ELF-1 (cell line): ENCODE measurements around the gene TAF11L3.
"Not testable (repeated sequence)": the region's sequence is repeated elsewhere in the genome, so short reads cannot be mapped to it uniquely, and the experiment has no call there.

Experiments used
- DNase-seq: peaks from one replicate; pipeline ENCODE4 v3.0.0-alpha.2; 2016; ENCODE audit warnings: low read depth, low spot score

TAF11L3 gene

DNA sequence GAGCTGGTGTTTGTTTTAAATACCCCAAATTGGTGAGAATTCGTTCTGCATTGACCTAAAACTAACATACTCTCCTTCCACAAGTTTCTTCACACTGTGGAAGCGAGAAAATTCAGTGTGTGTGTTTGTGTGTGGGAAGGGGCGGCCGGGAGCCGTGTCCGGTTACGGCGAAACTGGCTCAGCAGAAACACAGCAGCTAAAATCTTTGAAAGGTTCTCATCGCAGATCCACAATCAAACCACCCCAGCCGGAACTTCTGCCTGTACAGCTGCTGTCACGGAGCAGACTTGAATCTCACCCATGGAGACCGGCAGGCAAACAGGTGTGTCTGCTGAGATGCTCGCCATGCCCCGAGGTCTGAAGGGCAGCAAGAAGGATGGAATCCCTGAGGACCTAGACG, at the start of gene TAF11L3:
Gene TAF11L3 (plus strand): TSS at position 301 of the 400 bp plus-strand sequence.
- not testable (repeated sequence) for DNase-seq

DNA sequence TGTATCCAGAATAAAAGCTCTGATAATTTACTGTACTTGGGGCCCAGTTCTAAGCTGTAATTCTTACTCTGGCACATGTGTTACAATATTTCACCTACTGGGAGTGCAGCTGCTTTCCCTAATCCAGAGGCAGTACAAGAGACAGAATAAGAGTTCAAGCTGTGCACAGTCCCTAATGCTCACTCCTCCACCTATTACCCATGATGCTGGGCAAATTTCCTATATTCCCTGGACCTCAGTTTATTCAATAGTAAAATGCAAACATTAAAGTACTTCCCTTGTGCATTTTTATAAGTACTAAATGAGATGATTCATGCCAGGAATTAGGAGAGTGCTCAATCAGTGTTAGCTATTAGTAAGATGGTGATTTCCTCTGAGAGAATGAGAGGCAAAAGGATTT, 48.1 kb upstream of the TAF11L3 start:
- DNase-seq, result no peak

DNA sequence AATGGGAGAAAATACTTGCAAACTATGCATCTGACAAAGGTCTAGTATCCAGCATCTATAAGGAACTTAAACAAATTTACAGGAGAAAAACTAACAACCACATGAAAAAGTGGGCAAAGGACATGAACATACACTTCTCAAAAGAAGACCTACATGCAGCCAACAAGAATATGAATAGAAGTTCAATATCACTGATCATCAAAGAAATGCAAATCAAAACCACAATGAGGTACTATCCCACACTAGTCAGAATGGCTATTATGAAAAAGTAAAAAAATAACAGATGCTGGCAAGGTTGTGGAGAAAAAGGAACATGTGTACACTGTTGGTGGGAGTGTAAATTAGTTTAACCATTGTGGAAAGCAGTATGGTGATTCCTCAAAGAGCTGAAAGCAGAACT, 43.1 kb upstream of the TAF11L3 start:
- not testable (repeated sequence) for DNase-seq

DNA sequence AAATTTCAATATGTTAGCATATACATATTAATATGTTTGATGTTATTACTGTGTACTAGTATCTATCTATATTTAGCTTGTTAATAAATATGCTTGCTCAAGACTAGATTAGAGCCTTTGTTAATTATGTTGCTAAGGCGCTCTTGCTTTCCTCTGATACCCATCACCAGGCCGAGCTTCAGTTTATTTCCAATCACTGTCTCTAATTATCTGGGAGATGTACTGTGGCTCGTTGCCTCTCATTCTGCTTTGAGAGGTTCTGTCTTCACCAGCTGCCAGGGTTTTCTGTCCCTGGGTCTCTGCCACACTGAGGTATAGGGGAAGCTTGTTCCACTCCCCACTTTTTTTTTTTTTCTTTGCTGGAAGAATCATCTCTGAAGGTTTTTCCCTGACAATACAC, 41.1 kb upstream of the TAF11L3 start:
- DNase-seq, result no peak

DNA sequence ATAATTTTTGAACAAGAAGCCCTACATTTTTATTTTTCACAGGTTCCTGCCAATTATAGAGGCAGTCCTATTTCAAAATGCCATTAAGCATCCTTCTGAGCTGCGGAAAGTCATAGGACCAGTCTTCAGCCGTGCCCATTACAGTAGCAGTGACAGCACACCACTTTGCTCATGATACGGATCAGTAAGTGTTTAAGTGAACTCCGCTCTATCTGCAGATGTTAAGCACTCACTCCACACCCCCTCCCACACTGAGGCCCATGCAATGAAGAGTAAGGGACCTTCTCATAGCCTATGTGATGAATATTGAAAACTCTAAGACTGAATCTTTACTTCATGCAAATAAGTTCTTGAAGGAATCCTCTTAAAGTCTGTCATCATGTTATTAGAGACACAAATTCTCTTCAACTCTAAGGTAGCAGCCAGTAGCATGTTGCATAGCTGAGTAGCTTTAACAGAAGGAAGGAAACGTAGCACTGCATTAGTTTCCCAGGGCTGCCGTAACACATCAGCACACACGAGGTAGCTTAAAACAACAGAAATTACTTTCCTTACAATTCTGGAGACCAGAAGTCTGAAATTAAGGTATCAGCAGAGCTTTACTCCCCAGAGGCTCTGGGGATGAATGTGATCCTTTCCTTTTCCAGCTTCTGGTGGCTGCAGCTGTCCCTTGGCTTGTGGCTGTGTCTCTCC, 40.4 kb upstream of the TAF11L3 start:
- no peak for DNase-seq

DNA sequence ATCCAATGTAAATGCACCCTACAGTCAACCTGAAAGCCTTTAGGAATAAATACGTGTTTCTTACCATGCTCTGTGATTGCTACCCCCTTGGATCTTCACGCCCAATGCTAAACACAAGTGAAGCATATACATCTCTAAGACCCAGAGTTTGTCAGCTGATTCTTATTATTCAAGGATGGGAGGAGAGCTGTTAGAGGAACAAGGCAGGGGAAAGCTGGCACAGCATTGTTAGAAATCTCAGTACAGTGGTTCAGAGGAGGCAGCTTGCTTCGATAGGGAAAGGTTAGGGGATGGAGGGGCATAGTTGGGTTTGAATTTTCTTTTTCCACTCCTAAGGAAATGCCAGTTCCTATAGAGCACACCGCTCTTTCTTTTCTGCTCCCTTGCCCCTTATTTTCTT, 36.8 kb upstream of the TAF11L3 start:
- DNase-seq, result no peak

DNA sequence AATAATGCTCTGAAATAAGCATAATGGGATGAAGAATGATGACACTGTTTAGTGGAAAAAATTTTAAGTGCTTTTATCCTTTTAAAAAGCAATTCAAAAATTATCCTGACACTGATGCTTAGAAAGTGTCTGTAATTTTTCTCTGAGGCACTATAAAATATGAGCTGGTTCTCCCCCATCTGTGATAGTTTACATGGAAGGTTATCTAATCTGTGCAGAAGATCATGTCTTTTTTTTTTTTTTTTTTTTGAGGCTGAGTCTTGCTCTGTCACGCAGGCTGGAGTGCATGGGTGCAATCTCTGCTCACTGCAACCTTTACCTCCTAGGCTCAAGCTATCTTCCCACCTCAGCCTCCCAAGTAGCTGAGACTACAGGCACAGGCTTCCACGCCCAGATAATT, 35.4 kb upstream of the TAF11L3 start:
- DNase-seq, result no peak

DNA sequence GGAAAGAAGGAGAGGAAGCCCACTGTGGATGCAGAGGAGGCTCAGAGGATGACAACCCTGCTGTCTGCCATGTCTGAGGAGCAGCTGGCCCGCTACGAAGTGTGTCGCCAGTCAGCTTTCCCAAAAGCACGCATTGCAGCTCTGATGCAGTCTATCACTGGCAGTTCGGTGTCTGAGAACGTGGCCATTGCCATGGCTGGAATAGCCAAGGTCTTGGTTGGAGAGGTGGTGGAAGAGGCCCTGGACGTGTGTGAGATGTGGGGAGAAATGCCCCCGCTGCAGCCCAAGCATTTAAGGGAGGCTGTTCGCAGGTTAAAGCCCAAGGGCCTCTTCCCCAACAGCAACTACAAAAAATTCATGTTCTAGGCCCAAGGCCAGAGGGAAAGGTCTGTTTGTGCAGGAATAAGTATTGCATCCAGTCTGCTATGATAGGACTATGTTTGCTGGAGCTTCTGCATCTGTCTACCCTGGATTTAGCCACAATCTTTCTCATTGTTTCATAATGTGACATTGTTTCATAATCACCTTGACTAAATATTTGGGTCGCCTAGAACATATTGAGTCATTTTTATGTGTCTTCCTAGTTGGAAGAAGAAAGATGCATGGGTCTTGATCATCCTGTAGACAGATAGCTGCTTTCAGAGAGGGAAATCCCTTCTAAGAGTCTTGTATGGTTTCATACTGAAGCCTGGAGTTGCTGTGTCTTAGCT, 31.5 kb upstream of the TAF11L3 start:
- not testable (repeated sequence) for DNase-seq

DNA sequence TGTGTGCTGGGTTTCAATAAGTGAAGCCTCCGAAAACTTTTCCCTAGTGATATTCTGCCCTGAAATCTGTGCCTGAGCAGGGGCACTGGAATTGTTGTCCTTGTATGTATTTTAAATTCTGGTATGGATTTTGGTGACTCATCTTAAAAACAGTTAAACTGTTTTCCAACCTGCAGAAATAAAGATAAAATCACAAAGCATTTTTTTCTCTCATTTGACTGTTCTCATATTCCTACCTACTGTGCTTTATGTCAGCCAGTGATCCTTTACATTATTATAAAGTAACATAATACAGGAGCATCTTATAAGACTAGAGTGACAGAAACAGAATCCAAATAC, 31.0 kb upstream of the TAF11L3 start:
- DNase-seq, result no peak

DNA sequence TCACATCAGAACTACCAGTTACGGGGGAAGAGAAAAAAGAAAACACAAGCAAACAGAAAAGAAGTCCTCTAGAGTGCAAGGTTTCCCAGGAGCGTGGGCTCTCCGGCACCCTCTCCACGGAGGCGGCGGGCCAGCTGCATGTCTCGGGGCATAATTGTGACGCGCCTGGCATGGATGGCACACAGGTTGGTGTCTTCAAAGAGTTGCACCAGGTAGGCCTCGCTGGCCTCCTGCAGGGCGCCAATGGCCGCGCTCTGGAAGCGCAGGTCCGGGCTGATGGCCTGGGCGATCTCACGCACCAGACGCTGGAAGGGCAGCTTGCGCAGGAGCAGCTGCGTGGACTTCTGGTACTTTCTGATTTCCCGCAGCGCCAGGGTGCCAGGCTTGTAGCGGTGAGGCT, 26.9 kb upstream of the TAF11L3 start:
- DNase-seq, result not testable (repeated sequence)

DNA sequence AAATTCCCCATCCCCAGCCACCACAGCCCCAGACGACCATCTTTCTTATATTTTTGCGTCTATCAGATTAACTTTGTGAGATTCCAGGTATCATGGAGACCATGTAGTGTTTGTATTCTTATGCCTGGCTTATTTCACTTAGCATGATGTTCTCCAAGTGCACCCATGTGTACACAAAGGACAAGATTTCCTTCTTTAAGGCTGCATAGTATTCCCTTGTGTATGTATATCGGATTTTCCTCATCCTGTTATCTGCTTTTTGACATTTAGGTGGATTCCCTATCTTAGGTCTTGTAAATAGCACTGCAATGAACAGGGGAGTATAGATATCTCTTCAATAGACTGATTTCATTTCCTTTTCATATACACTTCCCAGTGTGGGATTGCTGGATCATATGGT, 25.4 kb upstream of the TAF11L3 start:
- no peak for DNase-seq

DNA sequence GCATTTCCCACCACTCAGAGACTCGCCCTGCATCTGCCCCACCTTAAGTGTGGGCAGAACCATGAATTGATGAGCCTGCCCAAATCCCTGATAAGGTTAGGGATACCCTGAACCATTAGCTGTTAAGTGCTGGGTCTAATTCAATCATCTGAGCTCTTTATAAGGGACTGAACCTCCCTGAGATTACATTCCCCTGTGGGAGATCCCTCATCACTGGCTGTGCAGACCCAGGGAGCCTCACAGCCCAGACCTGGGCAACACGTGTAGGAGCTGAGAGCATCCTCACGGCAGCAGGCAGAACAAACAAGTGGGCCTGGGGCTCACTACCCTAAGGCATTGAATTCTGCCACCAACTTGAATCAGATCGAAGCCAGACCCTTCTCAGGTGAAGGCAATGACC, 20.7 kb upstream of the TAF11L3 start:
- DNase-seq, result no peak

DNA sequence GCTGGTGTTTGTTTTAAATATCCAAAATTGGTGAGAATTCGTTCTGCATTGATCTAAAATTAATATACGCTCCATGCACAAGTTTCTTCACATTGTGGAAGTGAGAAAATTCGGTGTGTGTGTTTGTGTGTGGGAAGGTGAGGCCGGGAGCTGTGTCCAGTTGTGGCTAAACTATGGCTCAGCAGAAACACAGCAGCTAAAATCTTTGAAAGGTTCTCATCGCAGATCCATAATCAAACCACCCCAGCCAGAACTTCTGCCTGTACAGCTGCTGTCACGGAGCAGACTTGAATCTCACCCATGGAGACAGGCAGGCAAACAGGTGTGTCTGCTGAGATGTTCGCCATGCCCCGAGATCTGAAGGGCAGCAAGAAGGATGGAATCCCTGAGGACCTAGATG, 20.2 kb upstream of the TAF11L3 start, which contains the start of gene TAF11L2:
Gene TAF11L2 (plus strand): TSS at position 301 of the 400 bp plus-strand sequence.
- DNase-seq, result not testable (repeated sequence)

DNA sequence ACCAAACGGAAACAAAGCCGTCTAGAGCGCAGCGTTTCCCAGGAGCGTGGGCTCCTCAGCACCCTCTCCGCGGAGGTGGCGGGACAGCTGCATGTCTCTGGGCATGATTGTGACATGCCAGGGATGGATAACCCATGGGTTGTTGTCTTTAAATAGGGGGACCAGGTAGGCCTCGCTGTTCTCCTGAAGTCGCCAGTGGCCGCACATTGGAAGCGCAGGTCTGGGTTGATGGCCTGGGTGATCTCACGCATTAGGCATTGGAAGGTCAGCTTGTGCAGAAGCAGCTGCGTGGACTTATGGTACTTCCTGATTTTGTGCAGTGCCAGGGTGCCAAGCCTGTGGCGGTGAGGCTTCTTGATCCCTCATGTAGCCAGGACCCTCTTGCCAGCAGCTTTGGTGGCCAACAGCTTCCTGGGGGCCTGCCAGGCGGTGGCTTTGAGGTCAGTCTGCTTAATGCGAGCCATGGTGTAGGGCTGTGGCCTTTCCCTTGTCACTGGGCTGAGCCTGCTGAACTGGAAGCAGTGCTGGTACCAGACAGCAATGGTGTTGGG, 6.3 kb upstream of the TAF11L3 start:
- DNase-seq, result no peak

DNA sequence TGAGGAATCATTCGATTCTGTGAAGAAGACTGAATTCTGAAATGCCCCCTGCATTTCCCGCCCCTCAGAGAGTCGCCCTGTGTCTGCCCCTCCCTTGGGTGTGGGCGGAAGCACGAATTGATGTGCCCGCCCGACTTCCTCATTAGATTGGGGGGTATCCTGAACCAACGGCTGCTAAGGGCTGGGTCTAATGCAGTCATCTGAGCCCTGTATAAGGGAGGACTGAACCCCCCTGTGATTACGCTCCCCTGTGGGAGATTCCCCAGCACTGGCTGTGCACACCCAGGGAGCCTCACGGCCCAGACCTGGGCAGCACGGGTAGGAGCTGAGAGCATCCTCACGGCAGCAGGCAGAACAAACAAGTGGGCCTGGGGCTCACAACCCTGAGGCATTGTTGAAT, 641 bp upstream of the TAF11L3 start:
- DNase-seq, result not testable (repeated sequence)

DNA sequence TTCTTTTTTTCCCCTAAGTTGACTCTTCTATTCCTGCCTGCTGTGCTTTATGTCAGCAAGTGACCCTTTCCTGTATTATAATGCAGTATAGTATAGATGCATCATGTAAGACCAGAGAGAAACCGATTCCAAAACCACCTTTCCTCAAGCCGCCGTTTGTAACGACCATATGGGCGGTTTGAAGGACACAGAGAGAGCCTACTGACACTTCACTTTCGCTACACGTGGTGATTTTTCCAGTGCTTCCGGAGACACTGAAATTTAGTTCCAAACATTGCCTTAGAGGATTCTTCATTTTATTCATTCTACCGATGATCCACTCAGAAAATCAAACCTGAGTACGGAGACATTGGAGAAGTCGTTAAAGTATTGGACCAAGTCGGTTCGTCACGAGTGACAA, 1.3 kb downstream of the TAF11L3 start:
- not testable (repeated sequence) for DNase-seq

DNA sequence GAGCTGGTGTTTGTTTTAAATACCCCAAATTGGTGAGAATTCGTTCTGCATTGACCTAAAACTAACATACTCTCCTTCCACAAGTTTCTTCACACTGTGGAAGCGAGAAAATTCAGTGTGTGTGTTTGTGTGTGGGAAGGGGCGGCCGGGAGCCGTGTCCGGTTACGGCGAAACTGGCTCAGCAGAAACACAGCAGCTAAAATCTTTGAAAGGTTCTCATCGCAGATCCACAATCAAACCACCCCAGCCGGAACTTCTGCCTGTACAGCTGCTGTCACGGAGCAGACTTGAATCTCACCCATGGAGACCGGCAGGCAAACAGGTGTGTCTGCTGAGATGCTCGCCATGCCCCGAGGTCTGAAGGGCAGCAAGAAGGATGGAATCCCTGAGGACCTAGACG, 3.3 kb downstream of the TAF11L3 start, which contains the start of gene TAF11L4:
Gene TAF11L4 (plus strand): TSS at position 301 of the 400 bp plus-strand sequence.
- DNase-seq, result not testable (repeated sequence)

DNA sequence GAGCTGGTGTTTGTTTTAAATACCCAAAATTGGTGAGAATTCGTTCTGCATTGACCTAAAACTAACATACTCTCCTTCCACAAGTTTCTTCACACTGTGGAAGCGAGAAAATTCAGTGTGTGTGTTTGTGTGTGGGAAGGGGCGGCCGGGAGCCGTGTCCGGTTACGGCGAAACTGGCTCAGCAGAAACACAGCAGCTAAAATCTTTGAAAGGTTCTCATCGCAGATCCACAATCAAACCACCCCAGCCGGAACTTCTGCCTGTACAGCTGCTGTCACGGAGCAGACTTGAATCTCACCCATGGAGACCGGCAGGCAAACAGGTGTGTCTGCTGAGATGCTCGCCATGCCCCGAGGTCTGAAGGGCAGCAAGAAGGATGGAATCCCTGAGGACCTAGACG, 6.8 kb downstream of the TAF11L3 start, which contains the start of gene TAF11L5:
Gene TAF11L5 (plus strand): TSS at position 301 of the 400 bp plus-strand sequence.
- not testable (repeated sequence) for DNase-seq

DNA sequence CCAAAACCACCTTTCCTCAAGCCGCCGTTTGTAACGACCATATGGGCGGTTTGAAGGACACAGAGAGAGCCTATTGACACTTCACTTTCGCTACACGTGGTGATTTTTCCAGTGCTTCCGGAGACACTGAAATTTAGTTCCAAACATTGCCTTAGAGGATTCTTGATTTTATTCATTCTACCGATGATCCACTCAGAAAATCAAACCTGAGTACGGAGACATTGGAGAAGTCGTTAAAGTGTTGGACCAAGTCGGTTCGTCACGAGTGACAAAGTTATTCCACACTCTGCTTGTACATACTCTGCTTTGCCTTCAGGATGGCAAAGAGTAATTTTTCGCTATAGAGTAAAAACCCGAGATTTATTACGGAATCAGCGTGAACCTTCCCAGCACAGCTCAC, 8.3 kb downstream of the TAF11L3 start:
- not testable (repeated sequence) for DNase-seq

DNA sequence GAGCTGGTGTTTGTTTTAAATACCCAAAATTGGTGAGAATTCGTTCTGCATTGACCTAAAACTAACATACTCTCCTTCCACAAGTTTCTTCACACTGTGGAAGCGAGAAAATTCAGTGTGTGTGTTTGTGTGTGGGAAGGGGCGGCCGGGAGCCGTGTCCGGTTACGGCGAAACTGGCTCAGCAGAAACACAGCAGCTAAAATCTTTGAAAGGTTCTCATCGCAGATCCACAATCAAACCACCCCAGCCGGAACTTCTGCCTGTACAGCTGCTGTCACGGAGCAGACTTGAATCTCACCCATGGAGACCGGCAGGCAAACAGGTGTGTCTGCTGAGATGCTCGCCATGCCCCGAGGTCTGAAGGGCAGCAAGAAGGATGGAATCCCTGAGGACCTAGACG, 10.2 kb downstream of the TAF11L3 start, which contains the start of gene TAF11L6:
Gene TAF11L6 (plus strand): TSS at position 301 of the 400 bp plus-strand sequence.
- not testable (repeated sequence) for DNase-seq
